Effector memory CD4-positive, alpha-beta T cell (primary cell): Measurements from ENCODE around the gene ATXN1.
"Not testable (repeated sequence)": the region's sequence is repeated elsewhere in the genome, so short reads cannot be mapped to it uniquely, and the experiment has no call there.

ENCODE experiments used
- DNase-seq, 3 donors: peaks; one replicate each; pipeline ENCODE4 v3.0.0-alpha.2; 2020
- H3K27ac ChIP-seq: 2 replicates; pipeline ENCODE4 v1.7.0; 2013; ENCODE audit warnings: mild to moderate bottlenecking, low read length, moderate library complexity; ENCODE audit not compliant: insufficient read depth, poor library complexity, severe bottlenecking
- H3K27me3 ChIP-seq: replicated peaks from 2 replicates; pipeline ENCODE4 v1.7.0; 2013; ENCODE audit warnings: mild to moderate bottlenecking, low read length; ENCODE audit not compliant: insufficient read depth, control insufficient read depth, poor library complexity, severe bottlenecking
- H3K36me3 ChIP-seq: 2 replicates; pipeline ENCODE4 v1.7.0; 2013; ENCODE audit warnings: mild to moderate bottlenecking, low read length, moderate library complexity; ENCODE audit not compliant: control insufficient read depth, insufficient read depth
- H3K4me1 ChIP-seq: 2 replicates; pipeline ENCODE4 v1.7.0; 2013; ENCODE audit warnings: low read length, mild to moderate bottlenecking; ENCODE audit not compliant: control insufficient read depth, insufficient read depth, poor library complexity, severe bottlenecking
- H3K4me3 ChIP-seq: 2 replicates; pipeline ENCODE4 v1.7.0; 2013; ENCODE audit warnings: low read length, low read depth, mild to moderate bottlenecking; ENCODE audit not compliant: insufficient read depth, poor library complexity, severe bottlenecking
- H3K9me3 ChIP-seq: 2 replicates; pipeline ENCODE4 v1.7.0; 2013; ENCODE audit warnings: mild to moderate bottlenecking, low read length, moderate library complexity; ENCODE audit not compliant: control insufficient read depth

The ATXN1 gene

DNA sequence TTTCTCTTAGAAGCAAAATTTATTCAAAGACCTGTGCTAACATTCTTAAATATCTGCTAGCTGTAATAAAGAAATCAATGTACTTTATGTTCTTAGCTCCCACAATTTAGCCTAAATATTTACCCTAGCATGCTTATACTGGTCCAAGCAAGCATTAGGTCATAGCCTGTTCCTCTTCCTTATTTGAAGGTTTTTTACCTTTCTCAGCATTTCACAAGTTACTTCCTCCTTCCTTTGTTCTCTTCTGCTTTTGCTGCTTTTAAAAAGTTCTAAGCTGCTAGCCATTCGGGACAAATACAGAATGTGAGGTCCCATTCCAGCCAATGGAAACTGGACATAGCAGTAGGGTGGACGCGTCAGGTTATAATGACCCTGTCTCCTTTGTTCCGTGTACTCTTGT is 354.7 kb downstream of the ATXN1 start:
- not testable (repeated sequence) for DNase-seq, H3K4me1 ChIP-seq, H3K36me3 ChIP-seq, H3K9me3 ChIP-seq, H3K4me3 ChIP-seq, H3K27me3 ChIP-seq, H3K27ac ChIP-seq

DNA sequence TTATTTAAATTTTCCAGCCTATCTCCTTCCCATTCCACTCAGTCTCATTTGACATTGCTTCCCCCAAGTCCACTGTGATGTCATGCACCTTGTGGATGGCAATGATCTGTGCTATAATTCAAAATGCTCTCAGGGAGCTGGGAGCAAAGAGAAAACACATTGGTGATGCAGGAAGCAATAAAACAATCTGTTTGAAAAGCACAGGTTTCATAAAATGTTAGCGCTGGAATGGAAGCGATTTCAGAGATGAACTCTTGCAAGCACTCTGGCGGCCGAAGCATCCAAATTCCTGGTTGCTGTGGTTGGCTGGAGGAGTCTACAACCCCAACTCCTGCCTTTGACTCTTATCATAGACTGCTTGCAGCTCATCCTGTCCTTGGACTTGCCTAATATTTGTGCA is 355.9 kb downstream of the ATXN1 start:
- no peak for DNase-seq
- Histone ChIP-seq H3K36me3 (no peaks in the 10 kb centered on the region), H3K27ac (no peak overlapping the region), H3K4me1 (no peaks in the 10 kb centered on the region), H3K27me3 (no peaks in the 10 kb centered on the region), H3K4me3 (no peak overlapping the region), H3K9me3 (no peaks in the 10 kb centered on the region)

DNA sequence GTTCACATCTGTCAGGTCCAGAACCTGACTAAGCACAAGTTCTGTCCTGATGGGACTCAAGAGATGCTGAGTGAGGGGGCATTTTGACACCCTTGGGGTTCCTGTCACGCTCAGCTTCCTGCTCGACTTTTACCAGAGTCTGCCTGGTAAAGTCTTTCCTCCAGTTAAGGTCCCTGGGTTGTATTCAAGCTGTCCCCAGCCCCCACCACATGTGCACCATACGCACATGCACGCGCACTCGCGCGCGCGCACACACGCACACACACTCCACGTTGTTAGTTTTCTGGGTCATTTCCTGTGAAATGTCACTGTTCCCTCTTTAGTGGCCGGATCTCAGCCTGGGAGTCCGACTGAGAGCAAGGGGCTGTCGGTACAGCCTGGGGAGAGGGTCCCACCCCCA is 356.8 kb downstream of the ATXN1 start:
- DNase-seq: no peak
- Histone ChIP-seq H3K27ac (no peak overlapping the region), H3K27me3 (no peaks in the 10 kb centered on the region)

GRCh38 chr6:16403831-16404230 is 357.4 kb downstream of the ATXN1 start:
- no peak overlapping the region for H3K27ac ChIP-seq
- no peak for DNase-seq
- no peaks in the 10 kb centered on the region for H3K9me3 ChIP-seq
- no peaks in the 10 kb centered on the region for H3K36me3 ChIP-seq
- no peaks in the 10 kb centered on the region for H3K27me3 ChIP-seq
- H3K4me3 ChIP-seq: no peak overlapping the region
- no peaks in the 10 kb centered on the region for H3K4me1 ChIP-seq

More for the DNA sequence above, 356.8 kb downstream of the ATXN1 start:
- Histone ChIP-seq H3K9me3 (no peaks in the 10 kb centered on the region), H3K36me3 (no peaks in the 10 kb centered on the region), H3K4me1 (no peaks in the 10 kb centered on the region), H3K4me3 (no peak overlapping the region)

DNA sequence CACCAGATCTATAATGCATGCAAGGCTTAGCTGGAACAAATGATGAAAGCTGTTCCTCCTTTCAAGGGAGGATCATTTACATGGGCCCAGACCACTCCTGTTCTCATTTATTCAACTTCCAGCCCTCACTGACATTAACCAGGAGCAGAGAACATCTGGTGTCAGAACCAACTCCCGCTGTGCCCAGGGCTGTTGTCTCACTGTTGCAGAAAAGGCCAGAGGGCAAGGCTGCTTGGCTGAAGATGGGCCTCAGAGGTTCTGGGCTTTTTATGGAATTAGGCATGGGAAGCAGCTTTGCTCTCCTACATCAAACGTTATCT is 358.7 kb downstream of the ATXN1 start:
- H3K9me3 ChIP-seq: no peaks in the 10 kb centered on the region
- no peaks in the 10 kb centered on the region for H3K36me3 ChIP-seq
- H3K27ac ChIP-seq: no peak overlapping the region
- H3K4me3 ChIP-seq: no peak overlapping the region
- DNase-seq: no peak
- no peaks in the 10 kb centered on the region for H3K4me1 ChIP-seq
- no peaks in the 10 kb centered on the region for H3K27me3 ChIP-seq

DNA sequence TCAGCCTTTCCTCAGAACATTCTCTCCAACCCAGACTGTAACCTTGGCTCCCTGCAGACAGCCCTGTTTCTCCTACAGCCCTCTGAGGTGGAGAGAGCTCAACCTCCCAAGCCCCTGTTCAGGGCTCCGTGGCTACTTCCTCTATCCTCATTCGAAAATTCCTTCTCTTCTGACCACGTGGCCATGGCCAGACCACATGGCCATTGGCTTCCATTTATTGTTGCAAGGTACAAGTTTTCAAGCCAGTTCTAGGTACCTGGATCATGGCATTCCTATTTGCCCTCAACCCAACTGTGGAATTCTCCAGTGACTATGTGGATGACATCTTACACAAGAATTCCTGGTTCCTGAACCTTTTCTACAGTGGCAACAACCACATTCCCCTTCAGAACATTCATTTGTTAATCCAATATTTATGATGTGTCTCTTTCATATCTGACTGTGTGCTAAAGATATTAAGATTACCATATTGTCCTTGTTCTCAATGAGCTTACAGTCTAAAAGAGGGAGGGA is 361.0 kb downstream of the ATXN1 start:
- H3K9me3 ChIP-seq: no peaks in the 10 kb centered on the region
- no peak overlapping the region for H3K4me3 ChIP-seq
- no peaks in the 10 kb centered on the region for H3K4me1 ChIP-seq
- no peak overlapping the region for H3K27ac ChIP-seq
- no peaks in the 10 kb centered on the region for H3K36me3 ChIP-seq
- no peaks in the 10 kb centered on the region for H3K27me3 ChIP-seq
- DNase-seq: no peak

DNA sequence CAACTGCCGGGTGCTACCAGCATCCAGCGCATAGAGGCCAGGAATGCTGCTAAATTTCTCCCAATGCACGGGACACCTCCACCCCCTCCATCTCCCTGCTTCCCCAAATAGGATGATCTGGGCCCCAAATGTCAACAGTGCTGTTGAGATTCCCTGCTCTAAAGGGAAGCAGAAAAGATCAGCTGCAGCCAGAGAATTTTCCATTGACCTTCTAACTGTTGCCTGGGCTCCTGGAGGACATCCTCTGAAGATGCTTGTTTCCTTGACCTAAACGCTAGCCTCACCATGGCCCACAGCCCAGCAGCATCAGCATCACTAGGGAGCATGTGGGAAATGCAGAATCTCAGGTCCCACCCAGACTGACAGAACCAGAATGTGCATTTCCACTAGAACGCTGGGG is 361.6 kb downstream of the ATXN1 start:
- Histone ChIP-seq H3K27ac (no peak overlapping the region), H3K9me3 (no peaks in the 10 kb centered on the region), H3K36me3 (no peaks in the 10 kb centered on the region), H3K4me1 (no peaks in the 10 kb centered on the region), H3K4me3 (no peak overlapping the region), H3K27me3 (no peaks in the 10 kb centered on the region)
- DNase-seq: no peak

GRCh38 chr6:16399158-16399557 is 362.1 kb downstream of the ATXN1 start:
- Histone ChIP-seq H3K4me3 (no peak overlapping the region), H3K9me3 (no peaks in the 10 kb centered on the region), H3K27ac (no peak overlapping the region), H3K4me1 (no peaks in the 10 kb centered on the region), H3K27me3 (no peaks in the 10 kb centered on the region), H3K36me3 (no peaks in the 10 kb centered on the region)
- no peak for DNase-seq

DNA sequence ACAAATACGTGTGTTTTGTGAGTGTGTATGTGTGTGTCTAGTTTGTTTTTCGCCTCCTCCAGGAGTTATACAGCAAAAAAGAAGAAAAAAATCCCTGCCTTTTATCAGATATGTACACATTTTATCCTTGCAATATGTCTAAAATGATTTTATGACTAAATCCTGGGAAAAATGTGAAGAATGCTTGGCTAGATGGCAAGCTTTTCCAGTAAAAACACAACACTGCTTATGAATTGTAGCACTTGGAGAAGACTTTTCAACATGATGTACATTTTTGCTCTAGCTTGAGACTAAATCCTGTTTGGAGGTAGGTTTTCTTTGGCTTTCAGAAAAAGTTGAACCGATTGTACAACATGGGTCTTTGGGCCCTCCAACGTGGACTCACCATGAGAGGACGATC is 362.7 kb downstream of the ATXN1 start:
- no peaks in the 10 kb centered on the region for H3K36me3 ChIP-seq
- no peaks in the 10 kb centered on the region for H3K27me3 ChIP-seq
- no peak overlapping the region for H3K27ac ChIP-seq
- H3K9me3 ChIP-seq: no peaks in the 10 kb centered on the region
- no peak for DNase-seq
- H3K4me3 ChIP-seq: no peak overlapping the region
- no peaks in the 10 kb centered on the region for H3K4me1 ChIP-seq

GRCh38 chr6:16397623-16398022 is 363.6 kb downstream of the ATXN1 start:
- Histone ChIP-seq H3K9me3 (no peaks in the 10 kb centered on the region), H3K4me3 (no peak overlapping the region), H3K27me3 (no peaks in the 10 kb centered on the region), H3K4me1 (no peaks in the 10 kb centered on the region), H3K27ac (no peak overlapping the region), H3K36me3 (no peaks in the 10 kb centered on the region)
- DNase-seq: no peak
